ENCODE results near the gene TECPR1.
A peak's percentile ranks its signal among the peaks of the same experiment; 100 is the strongest.

TECPR1 gene

DNA sequence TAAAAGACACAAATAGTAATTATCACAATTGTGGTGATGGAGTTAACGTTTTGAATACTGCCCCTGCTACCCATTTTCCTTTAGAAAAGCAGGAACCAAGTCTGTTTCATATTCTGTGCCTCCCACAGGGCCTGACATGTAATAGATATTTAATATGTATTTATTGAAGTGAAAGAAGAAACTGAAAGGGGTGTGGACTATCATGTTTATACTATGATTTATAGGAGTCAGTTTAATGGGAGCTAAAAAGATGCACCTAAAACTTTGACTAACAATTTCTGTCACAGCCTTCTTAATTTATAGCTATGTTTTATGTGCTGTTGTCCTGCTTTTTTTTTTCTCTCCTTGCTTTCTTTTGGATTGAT lies 64.9 kb downstream of the TECPR1 start:
- no peak for DNase-seq

DNA sequence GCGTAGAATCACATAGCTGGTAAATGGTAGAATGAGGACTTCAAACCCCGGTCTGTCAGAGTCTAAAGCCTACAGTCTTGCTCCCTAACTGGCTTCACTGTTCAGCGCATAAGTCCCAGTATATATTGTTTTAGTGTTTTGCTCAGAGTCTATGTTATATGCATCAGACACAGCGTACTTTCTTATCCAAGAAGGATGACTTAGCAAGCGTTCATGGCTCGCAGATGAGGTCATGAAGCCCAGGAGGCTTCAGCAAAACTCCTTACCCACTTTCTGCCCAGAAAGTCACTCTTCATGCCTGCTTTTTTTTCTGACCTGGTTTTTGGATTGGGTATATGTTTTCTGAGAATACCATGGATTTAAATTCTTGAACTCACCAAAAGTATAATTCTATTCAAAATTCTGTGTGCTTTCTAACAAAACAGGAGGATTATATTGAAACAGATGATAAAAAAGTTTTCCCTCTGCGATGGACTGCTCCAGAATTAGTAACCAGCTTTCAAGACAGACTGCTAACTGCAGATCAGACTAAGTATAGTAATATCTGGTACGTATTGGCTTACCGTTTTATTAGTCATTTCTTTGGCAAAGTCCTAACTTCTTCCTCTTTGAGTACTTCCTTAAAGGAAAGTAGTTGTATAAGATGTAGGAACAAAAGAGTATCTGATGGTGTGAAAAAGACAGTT lies 65.4 kb downstream of the TECPR1 start:
- DNase-seq = no peak

DNA sequence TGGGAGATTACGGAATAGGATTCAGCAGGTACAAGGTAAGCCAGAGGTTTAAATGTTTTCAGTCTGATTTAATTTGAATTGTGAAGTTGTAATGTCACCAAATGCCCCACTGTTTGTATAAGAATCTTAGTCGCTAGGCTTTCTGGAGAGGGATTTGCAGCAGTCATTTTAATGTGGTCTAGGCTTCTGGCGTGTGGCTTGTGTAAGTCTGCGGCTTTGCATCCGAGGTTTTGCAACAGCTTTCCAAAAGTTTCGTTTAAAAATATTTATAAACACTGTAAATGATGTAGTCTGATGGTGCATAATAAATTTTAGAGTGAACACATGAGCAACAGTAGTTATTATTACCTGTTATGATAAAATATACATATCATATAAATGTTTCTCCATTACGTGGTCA lies 66.9 kb downstream of the TECPR1 start:
- no peak for DNase-seq

DNA sequence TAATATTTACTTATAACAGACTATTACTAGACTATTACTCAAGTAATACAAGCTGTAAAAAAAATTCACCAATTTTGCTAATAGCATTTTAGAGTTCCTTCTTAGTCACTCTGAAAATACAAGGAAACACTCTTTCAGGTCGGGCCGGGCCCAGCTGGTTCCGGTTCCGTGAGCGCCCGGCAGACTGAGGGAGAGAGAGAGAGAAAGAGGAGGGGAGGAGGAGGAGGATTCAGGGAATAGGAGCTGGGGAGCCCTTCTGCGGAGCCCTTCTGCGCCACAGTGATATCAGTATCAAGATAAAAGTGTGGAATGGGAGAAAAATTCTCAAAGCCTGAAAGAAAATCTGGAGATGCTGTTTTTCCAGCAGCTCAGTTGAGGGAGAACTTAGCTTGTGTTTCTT lies 71.3 kb downstream of the TECPR1 start:
- no peak for DNase-seq

DNA sequence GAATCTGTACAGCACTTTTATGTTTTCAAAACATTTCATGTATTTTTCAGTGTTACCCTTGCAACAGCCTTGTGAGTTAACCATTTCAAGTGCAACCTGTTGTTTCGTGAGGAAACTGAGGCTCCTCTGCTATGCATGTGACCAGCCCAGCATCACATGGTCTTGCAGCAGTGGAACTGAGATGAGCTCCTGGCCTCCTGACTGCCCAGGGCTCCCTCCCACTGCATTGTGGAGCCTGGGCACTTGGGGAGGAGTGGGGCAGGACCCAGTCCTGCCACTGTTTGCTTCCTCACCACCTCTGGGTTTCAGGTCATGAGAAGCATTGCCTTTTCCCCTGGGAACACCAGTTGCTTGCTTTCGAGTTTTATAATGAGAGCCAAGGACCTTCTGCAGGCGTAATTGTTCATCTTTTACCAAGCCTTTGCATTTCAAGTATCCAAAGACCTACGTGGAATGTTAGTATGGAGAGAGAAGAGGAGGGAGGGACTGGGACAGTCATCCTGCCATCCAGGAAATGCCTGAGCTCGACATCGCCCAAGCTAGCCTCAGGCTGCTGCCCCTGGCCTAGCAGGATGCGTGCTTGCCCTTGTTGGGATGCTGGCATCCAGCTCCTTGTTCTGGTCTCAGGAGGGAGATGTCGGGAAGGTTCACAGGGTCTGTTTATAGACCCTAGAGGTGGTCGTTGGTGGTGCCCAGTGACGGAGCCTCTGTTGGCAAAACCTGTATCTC lies 73.1 kb downstream of the TECPR1 start:
- no peak for DNase-seq

DNA sequence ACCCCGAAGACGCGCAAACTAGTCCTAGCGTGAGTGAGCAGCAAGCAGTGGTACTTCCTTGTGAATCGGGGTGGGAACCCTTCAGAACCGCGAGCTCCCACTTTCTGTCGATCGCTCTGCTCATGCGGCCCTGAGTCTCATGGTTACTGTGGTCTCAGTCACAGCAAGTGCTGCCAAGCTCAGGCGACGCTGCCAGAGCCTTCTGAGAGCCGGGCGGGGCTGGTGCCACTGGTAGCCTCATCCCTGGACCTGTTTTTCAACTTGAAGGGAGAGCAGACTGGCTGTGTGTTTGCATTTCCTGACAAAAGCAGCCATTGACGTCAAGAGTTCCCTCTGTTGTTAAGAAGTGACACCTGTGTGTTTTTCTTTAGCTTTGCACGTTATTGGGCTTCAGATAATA lies 73.7 kb downstream of the TECPR1 start:
- DNase-seq = peak; percentile 72

DNA sequence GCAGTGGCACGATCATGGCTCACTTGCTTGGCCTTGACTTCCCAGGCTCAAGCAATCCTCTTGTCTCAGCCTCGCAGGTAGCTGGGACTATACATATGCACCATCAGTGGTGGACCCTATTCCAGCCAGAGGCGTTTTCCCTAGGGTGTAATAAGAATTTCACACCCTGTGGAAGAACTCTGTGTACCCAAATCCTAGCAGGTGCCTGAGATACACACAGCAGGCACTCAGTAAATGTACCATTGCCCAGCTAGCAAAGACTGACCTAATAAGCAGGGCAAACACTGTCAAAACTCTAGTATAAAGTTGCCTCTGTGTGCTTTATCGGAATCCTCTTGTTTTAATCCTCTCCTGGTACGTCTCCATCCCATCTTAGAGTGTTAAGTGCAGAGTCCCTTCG lies 74.5 kb downstream of the TECPR1 start:
- DNase-seq = no peak

DNA sequence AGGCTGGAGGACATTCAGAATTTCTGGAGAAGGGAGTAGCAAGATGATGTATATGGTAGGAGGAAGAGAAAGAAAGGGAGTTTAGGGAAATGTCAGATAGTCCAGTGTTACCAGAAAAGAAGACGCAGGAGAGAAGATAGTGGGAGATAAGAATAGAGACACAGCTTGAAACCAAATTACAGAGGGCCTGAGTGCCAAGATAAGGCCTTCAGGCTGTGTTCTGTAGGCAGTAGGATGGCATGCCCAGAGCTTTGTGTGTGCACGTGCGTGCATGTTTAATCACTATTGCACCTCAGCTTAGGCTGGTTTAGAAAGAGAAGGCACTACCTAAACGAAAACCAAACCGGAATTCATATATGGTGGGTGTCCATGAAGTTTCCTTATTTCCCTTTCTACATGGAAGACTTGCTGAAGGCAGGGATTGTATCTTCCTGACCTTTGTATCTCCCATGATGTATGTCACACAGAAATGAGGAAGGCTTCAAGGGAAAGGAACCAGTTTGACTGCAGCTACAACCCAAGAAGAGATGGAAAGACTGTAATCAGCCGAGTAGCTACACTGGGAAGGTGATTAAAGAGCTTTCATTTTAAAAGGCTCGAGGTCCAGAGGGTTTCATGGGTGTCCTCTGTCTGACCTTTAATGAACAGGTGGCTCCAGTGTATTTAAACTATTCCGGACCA lies 76.6 kb downstream of the TECPR1 start:
- DNase-seq = no peak

DNA sequence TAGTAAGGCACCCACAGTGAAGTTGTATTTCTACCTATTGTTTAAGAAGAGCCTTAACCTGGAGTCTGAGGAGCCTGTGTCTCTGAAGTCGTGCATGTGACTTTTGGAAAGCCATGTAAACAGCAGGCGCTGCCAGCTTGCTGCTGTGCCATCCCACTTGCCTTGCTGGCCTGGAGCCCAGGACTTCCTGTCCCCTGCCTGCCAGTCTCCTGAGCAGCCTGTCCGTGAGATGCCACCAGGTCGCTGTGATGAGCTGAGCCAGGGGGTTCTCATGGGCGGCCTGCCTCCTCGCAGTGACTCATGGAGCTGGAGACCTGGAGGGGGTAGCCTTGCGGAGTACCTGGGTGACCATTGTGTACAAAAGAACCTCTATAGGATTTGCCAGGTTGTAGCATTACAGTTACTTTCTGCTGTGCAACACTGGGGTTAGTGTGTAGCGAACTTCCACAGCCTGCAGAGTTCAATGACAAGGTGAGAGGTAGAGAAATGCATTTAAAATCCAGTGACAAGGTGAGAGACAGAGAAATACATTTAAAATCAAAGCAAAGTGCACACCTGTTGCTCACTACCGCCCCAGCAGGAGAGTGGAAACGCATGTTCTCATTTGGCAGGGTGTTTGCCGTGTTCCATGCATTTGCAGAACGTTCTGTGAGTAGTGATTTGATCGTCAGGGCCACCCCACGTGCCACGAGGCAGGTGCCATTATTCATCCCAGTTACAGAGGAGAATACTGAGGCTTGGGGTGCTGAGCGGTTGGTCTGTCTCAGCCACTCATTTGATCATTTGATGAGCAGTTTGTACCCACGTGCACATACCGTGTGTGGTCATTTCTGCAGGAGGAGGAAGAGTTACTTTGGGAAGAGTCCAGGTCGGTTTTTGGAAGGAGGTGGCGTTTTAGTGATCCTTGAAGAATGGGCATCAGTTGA lies 77.4 kb downstream of the TECPR1 start:
- peak; percentile 78 for DNase-seq

DNA sequence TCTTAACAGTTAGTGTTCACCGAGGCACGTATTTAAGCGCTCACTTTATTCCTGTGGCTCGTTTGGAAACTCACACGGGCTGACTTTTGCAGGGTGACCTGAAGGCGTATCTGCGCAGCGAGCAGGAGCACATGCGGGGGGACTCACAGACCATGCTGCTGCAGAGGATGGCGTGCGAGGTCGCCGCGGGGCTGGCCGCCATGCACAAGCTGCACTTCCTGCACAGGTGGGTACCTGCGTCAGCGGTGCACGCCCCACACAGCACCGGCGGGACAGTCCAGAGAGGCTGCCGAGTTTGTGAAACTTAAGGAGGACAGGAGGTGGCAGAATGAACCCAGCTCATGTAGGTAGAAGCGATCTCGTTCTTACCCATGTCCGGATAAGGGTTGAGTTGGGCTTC lies 80.6 kb downstream of the TECPR1 start:
- DNase-seq = no peak

DNA sequence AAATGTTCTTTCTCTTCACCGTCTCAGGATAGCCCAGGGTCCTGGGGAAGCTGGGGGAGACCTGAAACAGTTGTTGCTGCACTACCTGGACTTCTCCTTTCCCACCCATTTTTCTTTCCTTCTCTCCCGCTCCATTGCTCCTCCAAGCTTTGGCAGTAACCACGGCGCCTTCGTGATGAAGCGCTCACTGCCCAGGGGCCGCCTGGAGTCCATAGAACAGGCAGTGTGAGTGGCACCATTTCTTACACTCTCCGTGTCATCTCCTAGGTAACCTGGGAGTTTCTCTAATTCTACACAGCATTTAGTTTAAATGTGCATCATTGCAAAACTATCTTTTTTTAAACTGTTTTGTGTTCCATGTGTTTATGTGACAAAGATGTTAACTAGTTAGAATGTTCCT lies 81.1 kb downstream of the TECPR1 start:
- DNase-seq = no peak

DNA sequence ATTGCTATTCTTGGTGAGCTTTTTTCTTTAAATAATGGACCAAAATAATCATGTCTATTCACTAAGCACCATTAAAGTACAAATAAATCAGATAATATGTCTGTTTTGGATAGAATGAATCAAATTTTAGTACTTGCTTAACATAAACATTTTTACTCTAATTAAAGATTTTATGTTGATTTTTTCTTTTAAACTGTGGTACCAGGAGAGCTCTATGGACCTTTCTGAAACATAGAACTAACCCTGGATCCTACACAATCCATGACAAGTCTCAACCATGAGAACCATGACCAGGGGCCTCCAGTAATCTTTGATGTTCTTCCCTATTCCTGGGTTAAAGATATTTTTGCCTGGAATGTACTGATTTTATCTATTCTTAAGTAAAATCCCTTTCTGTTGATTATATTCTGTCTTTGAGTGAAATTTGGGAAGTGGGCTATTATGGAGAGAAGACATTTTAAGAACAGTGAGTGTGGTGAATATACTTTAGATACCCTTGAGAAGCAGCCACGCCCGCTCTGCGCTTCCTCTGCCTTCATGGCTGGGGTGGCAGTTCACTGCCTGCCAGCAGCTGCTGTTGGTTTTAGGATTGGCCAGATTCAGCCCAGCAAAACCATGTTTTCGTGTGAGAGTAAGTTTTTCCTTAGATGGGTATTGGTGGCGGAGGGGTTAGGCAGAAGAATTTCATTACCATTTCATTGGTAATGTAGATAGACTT lies 83.0 kb downstream of the TECPR1 start:
- DNase-seq = no peak

DNA sequence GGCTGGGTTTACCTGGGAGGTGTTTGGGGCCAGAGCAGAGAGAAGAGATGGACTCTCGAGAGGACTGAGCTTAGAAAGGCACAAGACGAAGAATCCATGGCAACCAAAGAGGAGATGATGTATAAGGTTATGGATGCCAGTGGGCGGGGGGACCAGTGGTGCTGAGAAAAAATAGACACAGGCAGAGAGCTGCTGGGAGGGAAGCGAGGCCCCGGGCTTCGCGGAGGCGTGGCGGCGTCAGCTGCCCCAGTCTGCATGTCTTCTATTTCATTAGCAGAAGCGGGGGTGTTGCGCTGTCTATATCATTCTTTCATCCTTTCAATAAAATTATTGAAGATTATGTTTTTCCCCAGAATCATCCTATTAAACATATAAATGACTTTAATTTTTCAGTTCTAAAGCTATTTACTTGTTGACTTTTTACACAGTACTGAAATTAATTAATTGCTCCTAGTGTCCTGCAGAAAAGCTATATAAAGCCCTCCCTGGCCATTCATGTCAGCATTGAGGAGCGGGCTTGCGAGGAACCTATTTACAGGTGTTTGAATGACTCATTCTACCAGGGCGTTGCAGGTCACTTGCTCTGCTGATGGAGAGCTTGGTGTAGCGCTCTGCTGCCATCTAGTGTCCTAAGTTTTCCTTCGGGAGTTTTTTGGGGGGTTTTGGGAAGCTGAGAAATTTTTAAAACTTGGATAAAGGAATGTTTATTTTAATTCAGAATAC lies 83.7 kb downstream of the TECPR1 start:
- peak; percentile 64 for DNase-seq

DNA sequence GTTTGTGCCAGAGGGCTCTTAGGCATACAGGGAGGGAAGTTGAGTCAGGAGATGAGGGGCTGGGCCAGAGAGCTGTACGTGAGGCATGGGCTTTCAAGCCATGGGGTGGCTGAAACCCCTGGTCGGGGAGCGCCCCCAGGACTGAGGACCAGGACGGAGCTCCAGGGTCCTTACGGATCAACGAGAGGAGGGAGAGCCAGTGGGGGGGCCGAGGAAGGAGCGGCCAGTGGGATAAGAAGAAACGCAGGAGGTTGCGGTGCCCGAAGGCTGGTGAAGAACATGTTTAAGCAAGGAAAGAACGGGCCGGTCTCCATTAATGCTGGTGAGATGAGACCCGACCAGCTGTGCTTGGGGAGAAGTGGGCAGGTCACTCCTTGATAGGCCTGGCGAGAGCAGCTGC lies 84.4 kb downstream of the TECPR1 start:
- no peak for DNase-seq

DNA sequence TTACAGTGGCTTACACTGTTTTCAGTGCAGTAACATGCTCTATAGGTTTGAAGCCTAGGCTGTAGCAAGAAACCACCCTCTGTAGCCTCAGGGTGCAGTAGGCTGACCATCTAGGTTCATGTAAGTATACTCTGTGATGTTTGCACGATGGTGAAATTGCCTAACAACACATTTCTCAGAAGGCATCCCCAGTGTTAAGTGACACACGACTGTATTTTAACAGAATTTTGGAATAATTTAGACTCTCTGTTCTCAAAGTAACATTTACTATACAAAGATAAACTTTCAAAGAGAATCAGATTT lies 85.4 kb downstream of the TECPR1 start:
- DNase-seq = no peak

DNA sequence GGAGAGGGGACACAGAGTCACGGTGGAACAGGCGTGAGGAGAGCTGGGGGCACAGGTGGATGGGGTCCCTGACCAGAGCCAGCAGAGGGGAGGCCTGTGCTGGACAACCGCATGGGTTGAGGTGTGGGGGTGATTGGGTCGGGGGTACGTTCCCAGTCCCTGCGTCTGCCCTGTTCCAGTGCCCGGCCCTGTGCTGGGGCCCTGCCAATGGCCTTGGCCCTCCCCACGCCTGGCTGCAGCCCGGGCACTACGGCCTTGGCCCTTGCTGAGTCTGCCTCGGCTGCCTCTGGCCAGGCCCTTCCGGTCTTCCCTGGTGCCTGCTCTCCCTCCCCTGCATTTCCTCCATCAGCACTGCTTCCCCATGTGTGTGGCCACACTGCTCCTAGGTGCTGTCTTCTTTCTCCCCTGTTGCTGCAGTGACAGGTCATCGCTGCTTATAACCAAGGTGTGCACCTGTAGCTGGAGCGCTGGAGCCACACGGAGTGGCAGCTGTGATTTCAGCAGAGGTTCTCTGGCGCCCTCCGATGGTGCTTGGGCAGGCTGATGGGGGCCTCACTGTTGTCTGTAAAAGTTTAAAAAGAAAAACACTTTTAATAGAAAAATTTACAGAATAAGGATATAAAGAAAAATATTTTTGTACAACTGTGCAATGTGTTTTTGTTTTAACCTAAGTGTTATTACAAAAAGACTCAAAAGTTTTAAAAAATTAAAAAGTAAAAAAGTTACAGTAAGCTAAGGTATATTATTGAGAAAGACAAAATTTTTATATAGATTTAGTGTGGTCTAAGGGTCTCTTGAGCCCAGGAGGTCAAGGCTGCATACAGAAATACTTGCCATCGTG lies 86.0 kb downstream of the TECPR1 start:
- DNase-seq = no peak

Data from NCI-H2029 treated with DMSO at 0.1 percent for 48 hours (cell line).